PC-9 (cell line): ENCODE measurements around the gene FCF1. TPM values are rescaled to one million over a fixed set of nuclear protein-coding genes. Genes with fewer than 3 reads are reported as not detected.
A peak's percentile ranks its signal among the peaks of the same experiment; 100 is the strongest.
"Not testable (repeated sequence)": the region's sequence is repeated elsewhere in the genome, so short reads cannot be mapped to it uniquely, and the experiment has no call there.

Experiments used
- BruUV-seq: library from RNA; stranded (reverse); fragments of 400-500 nt; replicated peaks from 2 replicates; lab custom pipeline; 2021; lab: Mats Ljungman, UMichigan
- CTCF ChIA-PET: fragments of 300-600 bp; sonication (Branson Sonifier 250); formaldehyde crosslinking; loops from one replicate; lab custom pipeline; 2022; ENCODE audit warnings: antibody characterized with exemption; lab: Charles Lee
- POLR2A ChIA-PET: fragments of 300-600 bp; sonication (Branson Sonifier 250); formaldehyde crosslinking; loops from one replicate; lab custom pipeline; 2022; ENCODE audit warnings: antibody characterized with exemption; ENCODE audit not compliant: unreplicated experiment; lab: Charles Lee
- DNase-seq, 2 experiments: peaks; one replicate each; pipeline versions ENCODE4 v3.0.0 to v3.0.0-alpha.2; 2015 to 2022; ENCODE audit warnings: mixed read lengths in 1 of 2
- H2AFZ ChIP-seq: fragments of 200-600 bp; sonication (generic); 2 replicates; pipeline ENCODE4 v1.8.1; 2017; ENCODE audit warnings: antibody characterized with exemption
- H3F3A ChIP-seq: fragments of 200-600 bp; sonication (generic); 2 replicates; pipeline ENCODE4 v1.8.1; 2017; ENCODE audit warnings: antibody characterized with exemption, mild to moderate bottlenecking, low read depth; ENCODE audit not compliant: insufficient read depth
- H3K27ac ChIP-seq: fragments of 200-600 bp; sonication (generic); 2 replicates; pipeline ENCODE4 v1.6.1; 2016; ENCODE audit warnings: mixed run types
- H3K27me3 ChIP-seq: fragments of 200-600 bp; sonication (generic); 2 replicates; pipeline ENCODE4 v1.6.1; 2016; ENCODE audit warnings: low read depth, mixed run types; ENCODE audit not compliant: insufficient read depth
- H3K36me3 ChIP-seq: fragments of 200-600 bp; sonication (generic); 2 replicates; pipeline ENCODE4 v1.6.1; 2016; ENCODE audit warnings: low read depth, mixed run types
- H3K4me1 ChIP-seq: fragments of 200-600 bp; sonication (generic); replicated peaks from 2 replicates; pipeline ENCODE4 v1.6.1; 2016; ENCODE audit warnings: mixed run types; ENCODE audit not compliant: insufficient read depth
- H3K4me2 ChIP-seq: fragments of 200-600 bp; sonication (generic); 2 replicates; pipeline ENCODE4 v1.6.1; 2017; ENCODE audit warnings: mixed run types
- H3K4me3 ChIP-seq: fragments of 200-600 bp; sonication (generic); 2 replicates; pipeline ENCODE4 v1.6.1; 2016; ENCODE audit warnings: mixed run types
- H3K79me2 ChIP-seq: fragments of 200-600 bp; sonication (generic); 2 replicates; pipeline ENCODE4 v1.6.1; 2017; ENCODE audit warnings: low read depth, mixed run types
- H3K9me2 ChIP-seq: fragments of 200-600 bp; sonication (generic); 2 replicates; pipeline ENCODE4 v1.8.1; 2017; ENCODE audit warnings: mild to moderate bottlenecking; ENCODE audit not compliant: insufficient read depth
- H3K9me3 ChIP-seq: fragments of 200-600 bp; sonication (generic); 2 replicates; pipeline ENCODE4 v1.8.1; 2016; ENCODE audit warnings: low read depth; ENCODE audit not compliant: insufficient read depth
- H4K20me1 ChIP-seq: fragments of 200-600 bp; sonication (generic); 2 replicates; pipeline ENCODE4 v1.8.1; 2017; ENCODE audit not compliant: insufficient read depth
- EZH2 ChIP-seq: fragments of 200-600 bp; sonication (generic); IDR thresholded peaks from 2 replicates; pipeline ENCODE4 v1.8.0; 2017; ENCODE audit warnings: antibody characterized with exemption, low read depth
- intact Hi-C: fragments of 100-400 bp; cut with micrococcal nuclease; formaldehyde crosslinking; loops from one replicate; pipeline ENCODE4 v1.10.0; 2022; ENCODE audit not compliant: unreplicated experiment
- total RNA-seq: library from RNA; stranded (reverse); gene quantifications from 2 replicates; pipeline ENCODE4 v1.2.3, GENCODE V29; 2021
- TF ChIP-seq, protein P1 (sequence below): fragments of 200-600 bp; sonication (generic); conservative IDR thresholded peaks from 2 replicates; pipeline ENCODE4 v1.6.1; 2017; ENCODE audit warnings: mixed run types, antibody characterized with exemption, mild to moderate bottlenecking, moderate library complexity

FCF1 gene
- total RNA-seq, 1 experiment from 2014 or later, result 191 TPM

- no peaks in the 10 kb centered on the region for H3F3A ChIP-seq
- H2AFZ ChIP-seq, result no peak overlapping the region
- no peak overlapping the region for H3K27ac ChIP-seq
- no peak for DNase-seq
- POLR2A ChIA-PET, result no interaction called here
- H3K4me3 ChIP-seq, result no peak overlapping the region
- H3K9me3 ChIP-seq, result no peaks in the 10 kb centered on the region
- CTCF ChIA-PET, result interaction anchor here (0.7 kb wide), 1 partner anchor 26 kb away, joined by 3 read pairs; no protein-coding TSS in a partner anchor
- H4K20me1 ChIP-seq, result no peaks in the 10 kb centered on the region
- no peaks in the 10 kb centered on the region for H3K9me2 ChIP-seq
- BruUV-seq, result no TSS peak
- intact Hi-C loops, result no loop called here
- no peaks in the 10 kb centered on the region for H3K4me1 ChIP-seq
- TF ChIP-seq EZH2, result no peak
- no peaks in the 10 kb centered on the region for H3K79me2 ChIP-seq
- no peak overlapping the region for H3K4me2 ChIP-seq
- H3K36me3 ChIP-seq, result no peaks in the 10 kb centered on the region
- no peaks in the 10 kb centered on the region for H3K27me3 ChIP-seq
These were observed 43.4 kb downstream of the FCF1 start for GRCh38 chr14:74756326-74756725.

DNA sequence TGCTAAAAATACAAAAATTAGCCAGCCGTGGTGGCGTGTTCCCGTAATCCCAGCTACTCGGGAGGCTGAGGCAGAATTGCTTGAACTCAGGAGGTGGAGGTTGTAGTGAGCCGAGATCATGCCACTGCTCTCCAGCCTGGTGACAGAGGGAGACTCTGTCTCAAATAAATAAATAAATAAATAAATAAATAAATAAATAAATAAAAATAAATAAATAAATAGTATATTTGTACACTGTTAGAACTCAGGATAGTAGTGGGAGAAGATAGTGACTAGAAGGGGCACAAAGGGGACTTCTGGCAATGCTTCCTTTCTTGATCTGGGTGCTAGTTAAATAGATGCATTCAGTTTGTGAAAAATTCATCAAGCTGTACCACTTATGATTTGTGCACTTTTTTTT, 45.6 kb downstream of the FCF1 start:
- H3F3A ChIP-seq, H3K27ac ChIP-seq, H2AFZ ChIP-seq, H3K27me3 ChIP-seq, H3K4me2 ChIP-seq, H3K9me2 ChIP-seq, BruUV-seq, H3K79me2 ChIP-seq, H3K36me3 ChIP-seq, H3K9me3 ChIP-seq, H3K4me3 ChIP-seq, H3K4me1 ChIP-seq, DNase-seq, CTCF ChIA-PET, H4K20me1 ChIP-seq, intact Hi-C loops: not testable (repeated sequence)
- POLR2A ChIA-PET, result interaction anchor here (0.6 kb wide), 1 partner anchor 493 kb away, joined by 24 read pairs; no protein-coding TSS in a partner anchor

DNA sequence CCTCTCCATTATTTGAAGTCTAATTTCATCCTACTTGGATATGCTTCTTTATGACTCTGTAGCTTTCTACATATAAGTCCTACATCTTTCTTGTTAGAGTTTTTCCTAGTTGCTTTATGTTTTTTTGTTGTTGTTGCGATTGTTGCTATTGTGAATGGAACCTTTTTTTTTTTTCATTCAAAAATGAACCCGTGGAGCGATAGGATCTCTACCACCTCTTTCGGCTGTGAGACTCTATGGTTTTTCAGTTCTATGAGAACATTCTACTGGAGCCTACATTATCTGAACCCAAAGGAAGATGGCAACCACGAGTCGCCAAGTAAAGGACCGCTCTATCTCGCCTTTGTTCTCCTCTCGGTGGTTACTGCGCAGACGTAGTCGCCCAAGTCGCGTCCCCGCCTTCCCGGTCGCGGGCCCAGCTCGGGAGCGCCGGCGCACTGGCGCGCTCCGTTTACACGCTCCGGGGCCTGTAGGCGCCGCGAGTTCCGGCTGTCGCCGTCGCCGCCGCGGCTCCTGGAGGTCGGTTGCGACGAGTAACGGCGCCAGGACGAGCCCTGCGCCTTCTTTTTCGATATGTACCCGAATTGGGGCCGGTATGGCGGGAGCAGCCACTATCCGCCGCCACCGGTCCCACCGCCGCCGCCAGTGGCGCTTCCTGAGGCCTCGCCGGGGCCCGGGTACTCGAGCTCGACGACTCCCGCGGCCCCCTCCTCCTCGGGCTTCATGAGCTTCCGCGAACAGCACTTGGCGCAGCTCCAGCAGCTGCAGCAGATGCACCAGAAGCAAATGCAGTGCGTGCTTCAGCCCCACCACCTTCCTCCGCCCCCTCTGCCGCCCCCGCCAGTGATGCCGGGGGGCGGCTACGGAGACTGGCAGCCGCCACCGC, 50.2 kb downstream of the FCF1 start, which contains the start of gene YLPM1:
TSS of gene YLPM1 (plus strand) at position 400 of the 886 bp plus-strand sequence. CDS start at position 574, 174 bp downstream.
- Histone ChIP-seq H2AFZ (peak within 1 kb of the TSS; percentile 89), H3K27ac (peak within 1 kb of the TSS; percentile 55), H3K36me3 (peaks cover 32% of the 10 kb centered on the region), H3K9me3 (no peaks in the 10 kb centered on the region), H3K4me3 (peak within 1 kb of the TSS; percentile 80), H3K4me1 (peaks cover 45% of the 10 kb centered on the region), H3K27me3 (no peaks in the 10 kb centered on the region), H3K4me2 (peak within 1 kb of the TSS; percentile 81), H4K20me1 (peaks cover 43% of the 10 kb centered on the region), H3K79me2 (peaks cover 49% of the 10 kb centered on the region), H3K9me2 (no peaks in the 10 kb centered on the region), H3F3A (peaks cover 18% of the 10 kb centered on the region; the same call in 1 of the 2 replicates)
- TF ChIP-seq, protein P1, sequence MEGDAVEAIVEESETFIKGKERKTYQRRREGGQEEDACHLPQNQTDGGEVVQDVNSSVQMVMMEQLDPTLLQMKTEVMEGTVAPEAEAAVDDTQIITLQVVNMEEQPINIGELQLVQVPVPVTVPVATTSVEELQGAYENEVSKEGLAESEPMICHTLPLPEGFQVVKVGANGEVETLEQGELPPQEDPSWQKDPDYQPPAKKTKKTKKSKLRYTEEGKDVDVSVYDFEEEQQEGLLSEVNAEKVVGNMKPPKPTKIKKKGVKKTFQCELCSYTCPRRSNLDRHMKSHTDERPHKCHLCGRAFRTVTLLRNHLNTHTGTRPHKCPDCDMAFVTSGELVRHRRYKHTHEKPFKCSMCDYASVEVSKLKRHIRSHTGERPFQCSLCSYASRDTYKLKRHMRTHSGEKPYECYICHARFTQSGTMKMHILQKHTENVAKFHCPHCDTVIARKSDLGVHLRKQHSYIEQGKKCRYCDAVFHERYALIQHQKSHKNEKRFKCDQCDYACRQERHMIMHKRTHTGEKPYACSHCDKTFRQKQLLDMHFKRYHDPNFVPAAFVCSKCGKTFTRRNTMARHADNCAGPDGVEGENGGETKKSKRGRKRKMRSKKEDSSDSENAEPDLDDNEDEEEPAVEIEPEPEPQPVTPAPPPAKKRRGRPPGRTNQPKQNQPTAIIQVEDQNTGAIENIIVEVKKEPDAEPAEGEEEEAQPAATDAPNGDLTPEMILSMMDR, result peak; percentile 40; the same call in 1 of the 2 replicates
- no peak for TF ChIP-seq EZH2
- peak; percentile 98 to 99 for DNase-seq
- intact Hi-C loops, result loop anchor here (1.0 to 2.0 kb wide), 4 partner anchors 50 to 460 kb away; partner anchors contain the start of genes ABCD4, AREL1, FCF1 and ISCA2
- BruUV-seq, result no TSS peak
- ChIA-PET CTCF (interaction anchor here (0.7 to 3.2 kb wide), 6 partner anchors 26 to 679 kb away, joined by 3 to 15 read pairs (median 5); no protein-coding TSS in a partner anchor), POLR2A (interaction anchor here (0.5 to 0.9 kb wide), 15 partner anchors 9 to 698 kb away, joined by 3 to 26 read pairs (median 4); partner anchors contain the start of genes ISCA2 and NPC2)
